Stimulated activated CD8-positive, alpha-beta memory T cell treated with anti-CD3 and anti-CD28 coated beads, Interleukin-4, amount 100 ng/mL, for 48 hours (primary cell): ENCODE data around the gene CHMP6.

Source experiments
- DNase-seq: peaks from one replicate; pipeline ENCODE4 v3.0.0-alpha.2; 2020

CHMP6 gene

GRCh38 chr17:80991645-80992076, at the start of gene CHMP6:
Gene CHMP6, plus strand, starts transcription at chr17:80991841. Its CDS starts 78 bp downstream, at chr17:80991919.
- DNase-seq = peak; percentile 81

- no peak for DNase-seq
Observed at GRCh38 chr17:80942423-80943345, 49.0 kb upstream of the CHMP6 start.

DNA sequence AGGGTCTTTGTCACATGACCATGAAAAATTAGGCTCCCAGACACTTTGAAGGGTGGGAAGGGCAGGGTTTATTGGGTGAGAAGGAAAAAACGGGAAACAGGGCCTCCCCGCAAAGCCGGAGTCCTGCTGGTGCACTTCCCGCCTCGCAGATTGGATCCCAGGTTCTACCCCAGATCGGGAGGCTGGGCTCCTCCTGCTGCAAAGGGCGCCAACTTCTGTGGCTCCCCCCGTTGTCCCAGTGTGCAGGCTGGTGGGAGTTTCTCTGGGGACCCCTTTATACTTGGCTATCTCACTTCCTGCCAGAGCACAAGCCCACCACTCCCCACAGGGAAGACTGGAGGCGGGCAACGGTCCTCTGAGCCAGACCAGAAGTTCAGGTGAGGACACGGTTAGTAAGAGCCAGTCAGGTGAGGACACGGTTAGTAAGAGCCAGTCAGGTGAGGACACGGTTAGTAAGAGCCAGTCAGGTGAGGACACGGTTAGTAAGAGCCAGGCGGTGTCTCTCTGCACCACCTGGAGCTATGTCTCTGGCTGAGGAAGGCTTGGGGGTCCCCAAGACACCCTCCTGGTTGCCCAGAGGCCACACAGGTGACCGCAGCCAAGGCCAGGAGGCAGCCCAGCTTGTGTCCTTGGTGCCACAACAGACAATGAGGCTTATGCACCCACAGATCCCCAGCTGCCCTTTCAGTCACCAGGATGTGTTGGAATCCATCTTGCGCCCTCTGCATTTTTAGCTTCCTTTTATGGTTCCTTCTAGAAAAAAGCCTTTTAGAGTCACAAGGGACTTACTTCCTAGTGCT, 48.1 kb upstream of the CHMP6 start:
- no peak for DNase-seq

- no peak for DNase-seq
Observed at GRCh38 chr17:80944326-80944725, 47.3 kb upstream of the CHMP6 start.

- no peak for DNase-seq
Observed at GRCh38 chr17:80945736-80946135, 45.9 kb upstream of the CHMP6 start.

DNA sequence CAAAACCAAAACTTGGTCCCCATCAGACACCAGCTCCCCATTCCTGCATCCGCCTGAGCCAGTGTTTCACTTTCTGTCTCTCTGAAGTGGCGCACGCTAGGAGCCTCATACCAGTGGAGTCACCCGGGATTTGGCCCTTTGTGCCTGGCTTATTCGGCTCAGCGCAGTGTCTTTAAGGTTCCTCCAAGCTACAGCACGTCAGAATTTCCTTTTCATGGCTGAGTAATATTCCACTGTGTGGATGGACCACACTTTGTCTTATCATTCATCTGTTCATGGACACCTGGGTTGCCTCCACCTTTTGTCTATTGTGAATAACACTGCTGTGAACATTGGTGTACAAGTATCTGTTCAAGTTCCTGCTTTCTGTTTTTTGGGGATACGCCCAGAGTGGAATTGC, 45.2 kb upstream of the CHMP6 start:
- DNase-seq = no peak

DNA sequence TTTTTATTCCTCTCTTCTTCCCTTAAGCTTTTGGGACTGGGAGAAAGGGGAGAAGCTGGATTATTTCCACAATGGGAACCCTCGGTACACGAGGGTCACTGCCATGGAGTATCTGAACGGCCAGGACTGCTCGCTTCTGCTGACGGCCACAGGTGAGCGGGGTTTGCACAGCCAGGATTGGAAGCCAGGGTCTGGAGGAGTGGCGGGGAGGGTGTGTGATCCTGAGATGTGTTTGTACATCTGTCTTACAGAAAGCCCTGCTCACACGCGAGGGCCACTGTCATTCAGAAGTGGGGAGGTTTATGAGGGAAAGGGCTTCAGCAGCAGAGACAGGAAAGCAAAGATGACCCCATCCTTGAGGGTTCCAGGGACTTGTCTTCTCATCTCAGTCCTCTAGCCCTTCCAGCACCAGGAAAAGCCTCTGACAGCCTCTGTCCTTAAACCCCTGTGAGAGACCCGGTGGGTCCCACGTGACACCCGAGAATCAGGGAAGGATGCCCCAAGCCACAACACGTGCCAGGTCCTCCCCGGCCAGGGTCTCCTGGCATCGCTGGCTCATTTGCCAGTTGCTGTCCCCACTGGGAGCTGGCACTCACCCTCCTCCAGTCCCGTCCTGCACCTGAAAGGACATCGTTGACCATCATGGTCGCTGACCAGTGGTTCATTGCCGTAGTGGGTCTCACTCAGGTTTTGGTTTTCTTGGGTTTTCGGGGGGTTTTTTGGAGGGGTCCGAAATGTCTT, 44.3 kb upstream of the CHMP6 start:
- DNase-seq = no peak

- no peak for DNase-seq
Observed at GRCh38 chr17:80948019-80948975, 43.3 kb upstream of the CHMP6 start.

DNA sequence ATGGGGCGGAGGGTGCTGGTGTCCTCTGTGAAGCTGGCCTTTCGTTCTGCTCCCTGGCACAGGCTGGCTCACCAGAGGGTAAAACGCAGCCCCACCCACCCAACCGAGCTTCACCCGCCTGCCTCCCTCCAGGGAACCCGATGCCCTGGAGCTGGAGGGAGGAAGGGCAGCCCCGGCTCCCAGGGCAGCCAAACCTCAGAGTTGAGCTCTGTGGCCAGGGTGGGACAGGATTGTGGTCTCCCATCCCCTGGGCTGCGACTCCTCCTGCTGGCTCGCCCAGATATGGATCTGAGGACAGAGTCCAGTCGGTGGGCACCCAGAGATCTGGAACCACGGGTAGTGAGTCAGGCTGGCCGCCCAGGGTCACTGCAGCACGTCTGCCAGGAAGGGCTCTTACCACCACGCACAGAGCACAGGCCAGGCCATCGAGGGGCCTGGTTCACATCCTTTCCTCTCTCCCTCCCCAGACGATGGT, 42.6 kb upstream of the CHMP6 start:
- no peak for DNase-seq

- no peak for DNase-seq
Observed at GRCh38 chr17:80949451-80950421, 41.9 kb upstream of the CHMP6 start.

GRCh38 chr17:80950466-80951120, 41.0 kb upstream of the CHMP6 start:
- DNase-seq = no peak

- DNase-seq = no peak
Observed at GRCh38 chr17:80951121-80952090, 40.2 kb upstream of the CHMP6 start.

- DNase-seq = no peak
Observed at GRCh38 chr17:80952291-80952690, 39.4 kb upstream of the CHMP6 start.

GRCh38 chr17:80953471-80954315, 37.9 kb upstream of the CHMP6 start:
- DNase-seq = no peak

DNA sequence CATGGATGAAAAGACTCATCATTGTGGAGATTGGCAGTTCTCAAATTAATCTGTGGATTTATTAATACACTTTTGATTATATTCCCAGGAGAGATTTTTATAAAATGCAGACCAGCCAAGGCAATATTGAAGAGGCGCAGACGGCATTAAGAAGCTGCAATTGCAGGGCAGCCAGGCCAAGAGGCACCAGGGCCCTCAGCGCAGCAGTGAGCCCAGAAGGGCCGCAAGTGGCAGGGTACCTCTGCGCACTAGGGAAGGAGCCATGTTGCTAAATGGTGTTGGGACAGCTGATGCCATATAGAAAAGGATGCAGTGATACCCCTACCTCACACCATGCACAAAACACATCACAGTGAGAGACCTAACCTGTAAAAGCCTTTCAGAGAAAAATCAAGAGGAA, 36.6 kb upstream of the CHMP6 start:
- DNase-seq = no peak

DNA sequence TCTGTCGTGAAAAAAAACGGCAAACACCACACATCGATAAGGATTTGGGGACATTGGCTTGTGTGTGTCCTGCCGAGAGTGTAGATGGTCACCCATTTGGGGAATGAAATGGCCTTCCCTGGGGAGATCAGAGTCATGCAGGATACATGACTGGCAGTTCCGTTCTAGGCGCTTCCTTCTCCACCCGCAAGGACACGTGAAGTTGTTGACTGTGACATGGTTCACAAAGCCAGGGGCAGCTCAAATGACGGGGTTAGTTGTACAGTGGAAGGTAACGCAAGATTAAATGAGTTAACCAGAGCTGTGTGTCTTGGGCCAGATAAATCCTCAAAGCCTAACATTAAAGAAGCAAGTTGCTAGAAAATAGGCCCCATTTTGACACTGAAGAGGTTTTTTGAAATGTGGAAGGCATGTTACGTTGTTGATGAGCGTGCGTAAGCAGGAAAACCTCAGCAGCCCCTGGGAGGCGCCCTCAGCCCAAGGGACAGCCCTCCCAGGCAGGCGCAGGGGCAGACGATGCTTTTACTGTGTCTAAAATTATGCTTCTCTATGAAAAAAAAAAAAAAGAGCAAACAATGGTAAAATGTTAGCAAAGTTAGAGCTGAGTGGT, 35.9 kb upstream of the CHMP6 start:
- no peak for DNase-seq
